K562 (cell line): ENCODE measurements around the gene NADSYN1. TPM values are rescaled to one million over a fixed set of nuclear protein-coding genes. Genes with fewer than 3 reads are reported as not detected.
"Not testable (repeated sequence)": the region's sequence is repeated elsewhere in the genome, so short reads cannot be mapped to it uniquely, and the experiment has no call there.

Experiments
- ATAC-seq: fragments of 200-7000 bp; cut with Tn5 transposase; 3 replicates; pipeline ENCODE4 v1.9.1; 2020; ENCODE audit warnings: moderate library complexity
- BruUV-seq: library from RNA; stranded (reverse); fragments of 400-500 nt; replicated peaks from 2 replicates; lab custom pipeline; 2021; lab: Mats Ljungman, UMichigan
- CTCF ChIA-PET: fragments of 300-600 bp; formaldehyde crosslinking; extraction: SDS; loops from one replicate; lab custom pipeline; 2021; ENCODE audit warnings: low intra/inter-chr PET ratio; lab: Yijun Ruan, JAX
- POLR2A ChIA-PET: fragments of 300-600, 350-650 bp; sonication (Branson Sonifier 250); formaldehyde crosslinking; extraction: SDS; loops from one replicate; lab custom pipeline; 2021; ENCODE audit warnings: antibody characterized with exemption, inconsistent platforms; lab: Yijun Ruan, JAX
- DNase-seq, 4 experiments: peaks; one replicate each; pipeline versions ENCODE4 v3.0.0 to v3.0.0-alpha.2; 2011 to 2018; ENCODE audit warnings: low spot score in 3 of 4, mixed read lengths in 3 of 4; ENCODE audit errors: extremely low read depth in 1 of 4
- FAIRE-seq: peaks from 2 replicates; lab custom pipeline; 2011; peaks lifted over from hg19 to GRCh38; lab: Jason Lieb, UNC
- H2AFZ ChIP-seq: 2 replicates; pipeline ENCODE4 v1.6.0; 2011; ENCODE audit warnings: low read depth, low read length, control low read depth, inconsistent platforms
- H3K27ac ChIP-seq: fragments of 200-600 bp; 3 replicates; pipeline ENCODE4 v1.8.0; 2011; ENCODE audit warnings: low read depth, mild to moderate bottlenecking, control low read depth, inconsistent platforms, low read length, moderate library complexity, mixed read lengths; ENCODE audit errors: extremely low read depth
- H3K27me3 ChIP-seq, 2 experiments: fragments of 300-600 bp in 1 of 2; 2 replicates in 1 of 2; 3 replicates in 1 of 2; pipeline versions ENCODE4 v1.6.0 to v1.8.0; 2011; ENCODE audit warnings: inconsistent platforms in 2 of 2, low read length in 2 of 2, mild to moderate bottlenecking in 1 of 2, mixed read lengths in 1 of 2, moderate library complexity in 1 of 2; ENCODE audit not compliant: control insufficient read depth in 2 of 2, insufficient read depth in 2 of 2
- H3K36me3 ChIP-seq: fragments of 300-600 bp; 3 replicates; pipeline ENCODE4 v1.8.0; 2011; ENCODE audit warnings: mild to moderate bottlenecking, low read length, inconsistent platforms; ENCODE audit not compliant: control insufficient read depth, insufficient read depth
- H3K4me1 ChIP-seq, 2 experiments: fragments of 200-600 bp in 1 of 2; replicated peaks in 1 of 2; 2 replicates in 1 of 2; 3 replicates in 1 of 2; pipeline versions ENCODE4 v1.5.1 to v1.8.0; 2011; ENCODE audit warnings: inconsistent platforms in 2 of 2, low read length in 2 of 2, mild to moderate bottlenecking in 1 of 2, mixed read lengths in 1 of 2, moderate library complexity in 1 of 2; ENCODE audit not compliant: control insufficient read depth in 2 of 2, insufficient read depth in 2 of 2
- H3K4me2 ChIP-seq: 2 replicates; pipeline ENCODE4 v1.6.1; 2011; ENCODE audit warnings: low read length, control low read depth, inconsistent platforms, mixed read lengths; ENCODE audit not compliant: insufficient read depth
- H3K4me3 ChIP-seq: fragments of 200-600 bp; sonication (generic), shearing (Covaris generic); 2 replicates; pipeline ENCODE4 v1.5.1; 2016; ENCODE audit warnings: control low read depth, inconsistent platforms
- H3K79me2 ChIP-seq: fragments of 200-600 bp; 3 replicates; pipeline ENCODE4 v1.8.0; 2011; ENCODE audit warnings: low read length, inconsistent platforms; ENCODE audit not compliant: control insufficient read depth, insufficient read depth
- H3K9ac ChIP-seq, 2 experiments: 2 replicates each; pipeline versions ENCODE4 v1.6.0 to v1.6.1; 2011; ENCODE audit warnings: low read depth in 2 of 2, low read length in 2 of 2, control low read depth in 1 of 2, inconsistent platforms in 1 of 2, mild to moderate bottlenecking in 1 of 2, mixed read lengths in 1 of 2; ENCODE audit not compliant: insufficient read depth in 1 of 2
- H3K9me1 ChIP-seq: one replicate; pipeline ENCODE4 v1.6.0; 2011; ENCODE audit warnings: inconsistent platforms, mild to moderate bottlenecking, low read length, moderate library complexity; ENCODE audit not compliant: control insufficient read depth, insufficient read depth
- H3K9me3 ChIP-seq: replicated peaks from 2 replicates; pipeline ENCODE4 v1.5.1; 2011; ENCODE audit warnings: low read depth, low read length, inconsistent platforms; ENCODE audit not compliant: control insufficient read depth, insufficient read depth
- H4K20me1 ChIP-seq: replicated peaks from 2 replicates; pipeline ENCODE4 v1.6.1; 2011; ENCODE audit warnings: low read length, inconsistent platforms, mixed read lengths; ENCODE audit not compliant: control insufficient read depth, insufficient read depth
- ARID1B ChIP-seq: fragments of 450-650 bp; IDR thresholded peaks from 2 replicates; pipeline ENCODE4 v1.6.1; 2016; ENCODE audit warnings: antibody characterized with exemption, mild to moderate bottlenecking, inconsistent platforms
- CBFA2T2 ChIP-seq: fragments of 450-650 bp; conservative IDR thresholded peaks from 2 replicates; pipeline ENCODE4 v1.6.1; 2017; ENCODE audit warnings: mild to moderate bottlenecking
- CBFA2T3 ChIP-seq: fragments of 450-650 bp; IDR thresholded peaks from 2 replicates; pipeline ENCODE4 v1.6.1; 2017
- CTBP1 ChIP-seq: fragments of 450-650 bp; IDR thresholded peaks from 2 replicates; pipeline ENCODE4 v1.6.1; 2016; ENCODE audit warnings: borderline replicate concordance
- CXXC5 ChIP-seq: fragments of 250-450 bp; sonication (Bioruptor Pico); IDR thresholded peaks from 2 replicates; pipeline ENCODE4 v1.8.0; 2022; ENCODE audit warnings: inconsistent platforms, mild to moderate bottlenecking, moderate library complexity
- DPF2 ChIP-seq: fragments of 450-650 bp; IDR thresholded peaks from 2 replicates; pipeline ENCODE4 v1.6.1; 2016
- GATA2 ChIP-seq: sonication (generic); formaldehyde crosslinking; IDR thresholded peaks from 2 replicates; pipeline ENCODE4 v1.4.0; 2020; ENCODE audit warnings: mild to moderate bottlenecking, missing genetic modification reagents
- HDAC2 ChIP-seq: fragments of 450-650 bp; IDR thresholded peaks from 2 replicates; pipeline ENCODE4 v1.6.1; 2016; ENCODE audit warnings: mild to moderate bottlenecking
- HMBOX1 ChIP-seq: sonication (generic); IDR thresholded peaks from 2 replicates; pipeline ENCODE4 v1.6.1; 2016
- KLF16 ChIP-seq: IDR thresholded peaks from 2 replicates; pipeline ENCODE4 v1.6.1; 2016; ENCODE audit warnings: antibody characterized with exemption
- L3MBTL2 ChIP-seq: fragments of 450-650 bp; IDR thresholded peaks from 2 replicates; pipeline ENCODE4 v1.6.1; 2016; ENCODE audit warnings: mild to moderate bottlenecking, moderate library complexity
- MAX ChIP-seq: sonication (generic); formaldehyde crosslinking; IDR thresholded peaks from 2 replicates; pipeline ENCODE4 v1.9.0; 2022; ENCODE audit warnings: mild to moderate bottlenecking, missing genetic modification reagents
- MTA2 ChIP-seq: fragments of 450-650 bp; IDR thresholded peaks from 2 replicates; pipeline ENCODE4 v1.6.1; 2016; ENCODE audit warnings: low read depth
- MTA3 ChIP-seq: fragments of 450-650 bp; formaldehyde crosslinking; IDR thresholded peaks from 2 replicates; pipeline ENCODE4 v1.6.1; 2017; ENCODE audit warnings: mild to moderate bottlenecking, borderline replicate concordance
- MYNN ChIP-seq, 2 experiments: sonication (generic); formaldehyde crosslinking in 1 of 2; IDR thresholded peaks; 2 replicates each; pipeline versions ENCODE4 v1.5.0 to v1.6.1; 2016 to 2020; ENCODE audit warnings: antibody characterized with exemption in 1 of 2, missing genetic modification reagents in 1 of 2
- NCOR1 ChIP-seq: fragments of 450-650 bp; IDR thresholded peaks from 2 replicates; pipeline ENCODE4 v1.6.1; 2016; ENCODE audit warnings: mild to moderate bottlenecking, moderate library complexity
- RCOR1 ChIP-seq, 2 experiments: IDR thresholded peaks; 2 replicates each; pipeline ENCODE4 v1.6.1; 2012; ENCODE audit warnings: low read depth in 2 of 2, low read length in 2 of 2, borderline replicate concordance in 1 of 2, improper control_type of control experiment in 1 of 2
- SMAD4 ChIP-seq: fragments of 250-450 bp; sonication (Bioruptor Pico); conservative IDR thresholded peaks from 2 replicates; pipeline ENCODE4 v1.8.0; 2021; ENCODE audit warnings: inconsistent platforms, mild to moderate bottlenecking, moderate library complexity
- SOX6 ChIP-seq: fragments of 450-650 bp; IDR thresholded peaks from 2 replicates; pipeline ENCODE4 v1.6.1; 2014; ENCODE audit warnings: mild to moderate bottlenecking
- TAL1 ChIP-seq: fragments of 450-650 bp; IDR thresholded peaks from 2 replicates; pipeline ENCODE4 v1.6.1; 2016; ENCODE audit warnings: mild to moderate bottlenecking
- TCF3 ChIP-seq: sonication (generic); formaldehyde crosslinking; IDR thresholded peaks from 2 replicates; pipeline ENCODE4 v1.4.0; 2020; ENCODE audit warnings: mild to moderate bottlenecking, missing genetic modification reagents
- TRIM24 ChIP-seq, 2 experiments: fragments of 450-650 bp; IDR thresholded peaks; 2 replicates each; pipeline ENCODE4 v1.6.1; 2016
- ZEB2 ChIP-seq: fragments of 450-650 bp; IDR thresholded peaks from 2 replicates; pipeline ENCODE4 v1.6.1; 2016
- WGBS: fragments of 100-300 bp; shearing (Covaris generic); methylation state at CpG from one replicate; pipeline ENCODE4 v1.1.6; 2016; ENCODE audit warnings: low coverage, mixed read lengths; ENCODE audit not compliant: insufficient coverage; ENCODE audit errors: missing lambda C conversion rate; 5-methylcytosine and 5-hydroxymethylcytosine counted together
- in situ Hi-C: fragments of 300-500 bp; cut with MboI; formaldehyde crosslinking; loops from 4 replicates; pipeline ENCODE4 v1.15.0; 2018; ENCODE audit warnings: inconsistent platforms, mixed read lengths
- intact Hi-C: fragments of 100-400 bp; cut with micrococcal nuclease; formaldehyde crosslinking; loops from 2 replicates; pipeline ENCODE4 v1.14.2; 2022
- polyA plus RNA-seq, 8 experiments: library from polyadenylated mRNA; depleted of rRNA in 4 of 8; stranded (reverse) in 5 of 8; unstranded in 3 of 8; fragments of >200 nt; fragmentation: Nextera tagmentation in 2 of 8; fragmentation: Illumina TruSeq in 1 of 8; extraction: Ambion mirVana in 2 of 8; extraction: Trizol in 1 of 8; gene quantifications; 2 replicates each; pipeline versions ENCODE4 v1.2.1 to v1.2.3, GENCODE V29; 2011 to 2014; ENCODE audit warnings: inconsistent platforms in 1 of 8, missing spikeins in 1 of 8
- total RNA-seq, 7 experiments: library from RNA; depleted of rRNA in 6 of 7; stranded (reverse); fragments of >200 nt in 6 of 7; fragmentation: Illumina TruSeq in 2 of 7; extraction: Trizol in 2 of 7; gene quantifications; 2 replicates each; pipeline versions ENCODE4 v1.2.1 to v1.2.3, GENCODE V29; 2011 to 2021; ENCODE audit warnings: low replicate concordance in 1 of 7

The NADSYN1 gene
- total and polyA plus RNA-seq, 9 of the 15 experiments (the other 6 are each of a cell fraction or from before 2014, with no cell fraction given), result 12.7 to 57.3 (median 42.1) TPM

GRCh38 chr11:71534711-71535608 is 82.0 kb downstream of the NADSYN1 start:
- H3K9me3 ChIP-seq; H3K79me2 ChIP-seq; TF ChIP-seq MYNN (CRISPR knock-in tag; IDR thresholded peaks at IDR 0.05): not testable (repeated sequence)
- TF ChIP-seq L3MBTL2 (0 out of 2 replicates have a peak, but pooled peaks have one; percentile 27), DPF2 (peak; percentile 61), RCOR1 (IDR thresholded peaks at IDR 0.05; ENCODE audit: borderline replicate concordance in 1 of 2, low read depth in 2 of 2, low read length in 2 of 2) (0 out of 4 replicates have a peak, but pooled peaks of 1 of the 2 experiments have one; percentile 14), MTA3 (0 out of 2 replicates have a peak, but pooled peaks have one; percentile 31), CXXC5 (CRISPR knock-in tag) (peak; percentile 45; the same call in 1 of the 2 replicates), ARID1B (peak; percentile 87), TAL1 (peak; percentile 77), CBFA2T3 (peak; percentile 90), ZEB2 (0 out of 2 replicates have a peak, but pooled peaks have one; percentile 49), CTBP1 (peak; percentile 39; the same call in 1 of the 2 replicates), TCF3 (peak; percentile 80), MYNN (IDR thresholded peaks at IDR 0.05) (0 out of 2 replicates have a peak, but pooled peaks have one; percentile 45), MAX (CRISPR knock-in tag) (0 out of 2 replicates have a peak, but pooled peaks have one; percentile 13), CBFA2T2 (peak; percentile 86), MTA2 (peak; percentile 62), SMAD4 (CRISPR knock-in tag) (peak; percentile 60; the same call in 1 of the 2 replicates), SOX6 (peak; percentile 57; the same call in 1 of the 2 replicates), NCOR1 (peak; percentile 84), HDAC2 (0 out of 2 replicates have a peak, but pooled peaks have one; percentile 54), KLF16 (peak; percentile 69), GATA2 (CRISPR knock-in tag) (peak; percentile 75), TRIM24 (IDR thresholded peaks at IDR 0.05) (peak in 1 of 2 experiments; percentile 62; a peak in 1 of 4 replicates), HMBOX1 (peak; percentile 67)

More at GRCh38 chr11:71534711-71535608, 82.0 kb downstream of the NADSYN1 start:
- ATAC-seq, H3K9ac ChIP-seq, in situ Hi-C loops, H2AFZ ChIP-seq, H3K9me1 ChIP-seq, H3K4me3 ChIP-seq, H4K20me1 ChIP-seq, BruUV-seq, H3K27ac ChIP-seq, CTCF ChIA-PET, H3K4me2 ChIP-seq, POLR2A ChIA-PET, H3K36me3 ChIP-seq: not testable (repeated sequence)
- intact Hi-C loops, result loop anchor here (10.0 kb wide), 1 partner anchor 90 kb away; the partner anchor contains the start of gene DHCR7
- DNase-seq, result peak in 2 of 4 experiments; percentile 24 to 74
- peak; percentile 6 for FAIRE-seq
- WGBS, result 14% methylated on average over 16 of the region's 17 CpGs
- H3K27me3 ChIP-seq, result peaks cover 11 to 24% of the 10 kb centered on the region in 2 experiments; a peak in 3 of 5 replicates
- peaks cover 12 to 13% of the 10 kb centered on the region in 2 experiments; a peak in 4 of 5 replicates for H3K4me1 ChIP-seq
